HCT116 (cell line): ENCODE measurements around the gene OTOA. TPM values are rescaled to one million over a fixed set of nuclear protein-coding genes. Genes with fewer than 3 reads are reported as not detected.

Experiments
- ATAC-seq: fragments of 200-7000 bp; cut with Tn5 transposase; 2 replicates; pipeline ENCODE4 v1.9.1; 2020; ENCODE audit warnings: mild to moderate bottlenecking, moderate library complexity
- BruUV-seq: library from RNA; stranded (reverse); fragments of 400-500 nt; replicated peaks from 2 replicates; lab custom pipeline; 2021; lab: Mats Ljungman, UMichigan
- CTCF ChIA-PET: fragments of 300-600 bp; sonication (Branson Sonifier 250); formaldehyde crosslinking; loops from one replicate; lab custom pipeline; 2021; ENCODE audit warnings: antibody characterized with exemption; lab: Charles Lee
- POLR2A ChIA-PET: fragments of 300-600, 350-600 bp; sonication (Branson Sonifier 250); formaldehyde crosslinking; loops from one replicate; lab custom pipeline; 2021; ENCODE audit warnings: antibody characterized with exemption; lab: Charles Lee
- RAD21 ChIA-PET, 2 experiments: fragments of 300-600 bp; sonication (Branson Sonifier 250); formaldehyde crosslinking; loops; one replicate each; lab custom pipeline; 2023; ENCODE audit warnings: low total read pairs in 2 of 2; ENCODE audit not compliant: uncharacterized antibody in 2 of 2, unreplicated experiment in 2 of 2, low non-redundant PET in 1 of 2; lab: Charles Lee
- DNase-seq: peaks from one replicate; pipeline ENCODE4 v3.0.0-alpha.2; 2010; ENCODE audit warnings: low read depth, low spot score
- H2AFZ ChIP-seq: fragments of 200-600 bp; shearing (Covaris generic), sonication (generic); 2 replicates; pipeline ENCODE4 v1.6.1; 2017; ENCODE audit warnings: low read depth, mixed run types, mixed read lengths, antibody characterized with exemption, low read length; ENCODE audit not compliant: poor library complexity, severe bottlenecking
- H3K27ac ChIP-seq: 2 replicates; pipeline ENCODE4 v1.5.1; 2012; ENCODE audit warnings: low read depth, low read length
- H3K27me3 ChIP-seq: fragments of 200-600 bp; sonication (generic); 2 replicates; pipeline ENCODE4 v1.6.1; 2016; ENCODE audit warnings: mixed run types, low read length, mixed read lengths; ENCODE audit not compliant: insufficient read depth
- H3K36me3 ChIP-seq, 2 experiments: fragments of 200-500 bp in 1 of 2; fragments of 200-600 bp in 1 of 2; sonication (Bioruptor generic) in 1 of 2; sonication (generic) in 1 of 2; 2 replicates each; pipeline versions ENCODE4 v1.5.1 to v1.6.1; 2014 to 2016; ENCODE audit warnings: low read length in 2 of 2, inconsistent platforms in 1 of 2, mixed read lengths in 1 of 2, mixed run types in 1 of 2; ENCODE audit not compliant: insufficient read depth in 2 of 2, control insufficient read depth in 1 of 2
- H3K4me1 ChIP-seq, 2 experiments: fragments of 200-600 bp in 1 of 2; sonication (generic) in 1 of 2; 2 replicates each; pipeline versions ENCODE4 v1.5.1 to v1.6.1; 2012 to 2017; ENCODE audit warnings: low read length in 2 of 2, inconsistent platforms in 1 of 2, mild to moderate bottlenecking in 1 of 2, mixed read lengths in 1 of 2, mixed run types in 1 of 2, moderate library complexity in 1 of 2; ENCODE audit not compliant: insufficient read depth in 2 of 2, control insufficient read depth in 1 of 2
- H3K4me2 ChIP-seq: fragments of 200-600 bp; sonication (generic); 2 replicates; pipeline ENCODE4 v1.6.1; 2017; ENCODE audit warnings: mixed run types, low read length, mixed read lengths
- H3K4me3 ChIP-seq, 2 experiments: fragments of 200-600 bp in 1 of 2; sonication (generic) in 1 of 2; replicated peaks in 1 of 2; 2 replicates each; pipeline ENCODE4 v1.5.1; 2011 to 2016; ENCODE audit warnings: low read length in 2 of 2, control low read depth in 1 of 2, low read depth in 1 of 2, mild to moderate bottlenecking in 1 of 2, mixed read lengths in 1 of 2, mixed run types in 1 of 2
- H3K79me2 ChIP-seq: fragments of 200-600 bp; sonication (generic); 2 replicates; pipeline ENCODE4 v1.6.1; 2017; ENCODE audit warnings: mild to moderate bottlenecking, mixed run types, low read length, moderate library complexity, mixed read lengths; ENCODE audit not compliant: insufficient read depth
- H3K9ac ChIP-seq: fragments of 200-600 bp; sonication (generic); 2 replicates; pipeline ENCODE4 v1.6.1; 2016; ENCODE audit warnings: low read length, mixed read lengths
- H3K9me2 ChIP-seq: fragments of 200-600 bp; sonication (generic), shearing (Covaris generic); 2 replicates; pipeline ENCODE4 v1.6.1; 2017; ENCODE audit warnings: mixed run types, mild to moderate bottlenecking, moderate library complexity; ENCODE audit not compliant: insufficient read depth
- H3K9me3 ChIP-seq, 2 experiments: fragments of 200-500 bp in 1 of 2; fragments of 200-600 bp in 1 of 2; sonication (Bioruptor generic) in 1 of 2; sonication (generic) in 1 of 2; 2 replicates each; pipeline ENCODE4 v1.6.1; 2014 to 2017; ENCODE audit warnings: low read length in 2 of 2, mixed read lengths in 2 of 2, inconsistent platforms in 1 of 2, low read depth in 1 of 2, mild to moderate bottlenecking in 1 of 2, mixed run types in 1 of 2, moderate library complexity in 1 of 2; ENCODE audit not compliant: control insufficient read depth in 1 of 2, insufficient read depth in 1 of 2
- H4K20me1 ChIP-seq: fragments of 200-600 bp; sonication (generic), shearing (Covaris generic); 2 replicates; pipeline ENCODE4 v1.6.1; 2017; ENCODE audit warnings: mixed run types, mild to moderate bottlenecking, moderate library complexity; ENCODE audit not compliant: insufficient read depth
- ELF1 ChIP-seq: IDR thresholded peaks from 2 replicates; pipeline ENCODE4 v1.6.1; 2012; ENCODE audit warnings: low read depth, borderline replicate concordance
- EZH2phosphoT487 ChIP-seq: fragments of 200-600 bp; IDR thresholded peaks from 2 replicates; pipeline ENCODE4 v1.6.1; 2018; ENCODE audit warnings: antibody characterized with exemption, borderline replicate concordance
- FOSL1 ChIP-seq: IDR thresholded peaks from 2 replicates; pipeline ENCODE4 v1.6.1; 2012; ENCODE audit warnings: low read depth
- JUND ChIP-seq: IDR thresholded peaks from 2 replicates; pipeline ENCODE4 v1.6.1; 2012
- POLR2A ChIP-seq: IDR thresholded peaks from 2 replicates; pipeline ENCODE4 v1.7.0; 2011; ENCODE audit warnings: borderline replicate concordance; ENCODE audit not compliant: insufficient read depth, insufficient read length; ENCODE audit errors: extremely low read depth
- POLR2AphosphoS5 ChIP-seq: IDR thresholded peaks from 2 replicates; pipeline ENCODE4 v1.6.1; 2011; ENCODE audit warnings: mild to moderate bottlenecking, low read depth, low read length, moderate library complexity
- REST ChIP-seq: IDR thresholded peaks from 2 replicates; pipeline ENCODE4 v1.6.1; 2012; ENCODE audit warnings: low read depth
- SRF ChIP-seq: IDR thresholded peaks from 2 replicates; pipeline ENCODE4 v1.6.1; 2012; ENCODE audit warnings: low read depth
- TCF7L2 ChIP-seq: IDR thresholded peaks from 2 replicates; pipeline ENCODE4 v1.7.0; 2011; ENCODE audit warnings: borderline replicate concordance, inconsistent platforms; ENCODE audit not compliant: insufficient read depth, insufficient read length; ENCODE audit errors: extremely low read depth
- ZBTB33 ChIP-seq: IDR thresholded peaks from 2 replicates; pipeline ENCODE4 v1.6.1; 2011; ENCODE audit warnings: mild to moderate bottlenecking, low read length, moderate library complexity; ENCODE audit not compliant: insufficient replicate concordance; ENCODE audit errors: extremely low read depth
- intact Hi-C: fragments of 100-400 bp; cut with micrococcal nuclease; formaldehyde crosslinking; loops from 2 replicates; pipeline ENCODE4 v1.10.0; 2022
- total RNA-seq: library from RNA; stranded (reverse); gene quantifications from one replicate; pipeline ENCODE4 v1.2.1, GENCODE V29; 2021; ENCODE audit not compliant: unreplicated experiment
- TF ChIP-seq, protein P1 (sequence below): IDR thresholded peaks from 2 replicates; pipeline ENCODE4 v1.6.1; 2012
- TF ChIP-seq, protein P2 (sequence below), 3 experiments: fragments of 200-600 bp in 1 of 3; sonication (generic) in 1 of 3; IDR thresholded peaks in 2 of 3; conservative IDR thresholded peaks in 1 of 3; 2 replicates each; pipeline ENCODE4 v1.5.1; 2012 to 2017; ENCODE audit warnings: low read depth in 2 of 3, low read length in 2 of 3, antibody characterized with exemption in 1 of 3, borderline replicate concordance in 1 of 3, control low read depth in 1 of 3, mild to moderate bottlenecking in 1 of 3, mixed read lengths in 1 of 3, mixed run types in 1 of 3, moderate library complexity in 1 of 3; ENCODE audit not compliant: insufficient read depth in 1 of 3

The OTOA gene
- total RNA-seq, 1 experiment from 2014 or later: not detected

- Histone ChIP-seq H3K4me1 (no peaks in the 10 kb centered on the region), H3K79me2 (no peaks in the 10 kb centered on the region), H3K4me2 (no peak overlapping the region), H3K9me2 (no peaks in the 10 kb centered on the region), H2AFZ (no peak overlapping the region), H3K27ac (no peak overlapping the region), H3K9ac (no peak overlapping the region), H3K36me3 (no peaks in the 10 kb centered on the region), H3K9me3 (no peaks in the 10 kb centered on the region), H3K27me3 (no peaks in the 10 kb centered on the region), H4K20me1 (no peaks in the 10 kb centered on the region), H3K4me3 (no peak overlapping the region)
- ChIA-PET POLR2A (no interaction called here), CTCF (no interaction called here), RAD21 (no interaction called here)
- TF ChIP-seq POLR2A (no peak), ELF1 (no peak), ZBTB33 (no peak), EZH2phosphoT487 (no peak), JUND (no peak), TCF7L2 (no peak), POLR2AphosphoS5 (no peak), FOSL1 (no peak), REST (no peak), SRF (no peak)
- TF ChIP-seq, protein P1, sequence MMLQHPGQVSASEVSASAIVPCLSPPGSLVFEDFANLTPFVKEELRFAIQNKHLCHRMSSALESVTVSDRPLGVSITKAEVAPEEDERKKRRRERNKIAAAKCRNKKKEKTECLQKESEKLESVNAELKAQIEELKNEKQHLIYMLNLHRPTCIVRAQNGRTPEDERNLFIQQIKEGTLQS: no peak
- TF ChIP-seq, protein P2, sequence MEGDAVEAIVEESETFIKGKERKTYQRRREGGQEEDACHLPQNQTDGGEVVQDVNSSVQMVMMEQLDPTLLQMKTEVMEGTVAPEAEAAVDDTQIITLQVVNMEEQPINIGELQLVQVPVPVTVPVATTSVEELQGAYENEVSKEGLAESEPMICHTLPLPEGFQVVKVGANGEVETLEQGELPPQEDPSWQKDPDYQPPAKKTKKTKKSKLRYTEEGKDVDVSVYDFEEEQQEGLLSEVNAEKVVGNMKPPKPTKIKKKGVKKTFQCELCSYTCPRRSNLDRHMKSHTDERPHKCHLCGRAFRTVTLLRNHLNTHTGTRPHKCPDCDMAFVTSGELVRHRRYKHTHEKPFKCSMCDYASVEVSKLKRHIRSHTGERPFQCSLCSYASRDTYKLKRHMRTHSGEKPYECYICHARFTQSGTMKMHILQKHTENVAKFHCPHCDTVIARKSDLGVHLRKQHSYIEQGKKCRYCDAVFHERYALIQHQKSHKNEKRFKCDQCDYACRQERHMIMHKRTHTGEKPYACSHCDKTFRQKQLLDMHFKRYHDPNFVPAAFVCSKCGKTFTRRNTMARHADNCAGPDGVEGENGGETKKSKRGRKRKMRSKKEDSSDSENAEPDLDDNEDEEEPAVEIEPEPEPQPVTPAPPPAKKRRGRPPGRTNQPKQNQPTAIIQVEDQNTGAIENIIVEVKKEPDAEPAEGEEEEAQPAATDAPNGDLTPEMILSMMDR (IDR thresholded peaks at IDR 0.05 in 2 of 3, conservative IDR thresholded peaks at IDR 0.05 in 1 of 3; ENCODE audit: borderline replicate concordance in 1 of 3, insufficient read depth in 1 of 3, low read depth in 2 of 3, low read length in 2 of 3): no peak
- ATAC-seq (no peak), DNase-seq (no peak)
- no TSS peak for BruUV-seq
- intact Hi-C loops: loop anchor here (10.0 kb wide), 2 partner anchors 154 to 534 kb away; no protein-coding TSS in a partner anchor
Measured at GRCh38 chr16:21650521-21650920, 13.2 kb upstream of the OTOA start.
